ENCODE measurements around the gene SRPK3.

GRCh38 chrX:153763298-153763932 is 17.4 kb upstream of the SRPK3 start:
- TF ChIP-seq CTCF (IDR thresholded peaks at IDR 0.05): no peak
- TF ChIP-seq POLR2A (IDR thresholded peaks at IDR 0.05): no peak
- TF ChIP-seq EP300 (IDR thresholded peaks at IDR 0.05): no peak
- no peak for TF ChIP-seq POLR2AphosphoS5 (IDR thresholded peaks at IDR 0.05)

Data from upper lobe of left lung (tissue), 4 donors.